ENCODE data around the gene DOCK7. TPM values are rescaled to one million over a fixed set of nuclear protein-coding genes. Genes with fewer than 3 reads are reported as not detected.

DOCK7 gene
- total and polyA plus RNA-seq, 2 of the 13 experiments (the other 11 are each of a cell fraction or from before 2014, with no cell fraction given) = 45.7 to 67.2 TPM

DNA sequence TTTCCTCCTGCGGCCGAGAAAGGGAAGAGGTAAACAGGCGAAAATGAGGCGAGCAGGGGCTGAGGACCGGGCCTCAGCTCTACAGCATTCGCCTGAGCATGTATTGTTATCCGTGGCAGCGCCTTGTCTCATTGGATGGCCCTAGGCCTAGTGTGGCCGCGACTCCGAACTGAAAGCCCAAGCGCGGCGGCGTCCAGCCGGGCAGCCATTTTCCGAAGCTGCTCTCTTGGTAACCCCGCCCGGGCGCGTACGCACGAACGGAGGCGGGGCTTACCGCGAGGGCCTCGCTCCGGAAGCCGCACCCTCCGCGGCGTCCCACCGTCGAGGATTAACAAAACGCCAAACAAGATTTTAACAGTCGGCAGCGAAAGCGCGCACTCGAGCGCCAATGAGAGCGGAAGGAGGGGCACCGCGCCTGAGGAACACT, 252.1 kb downstream of the DOCK7 start (continued):
- TF ChIP-seq, protein P1, sequence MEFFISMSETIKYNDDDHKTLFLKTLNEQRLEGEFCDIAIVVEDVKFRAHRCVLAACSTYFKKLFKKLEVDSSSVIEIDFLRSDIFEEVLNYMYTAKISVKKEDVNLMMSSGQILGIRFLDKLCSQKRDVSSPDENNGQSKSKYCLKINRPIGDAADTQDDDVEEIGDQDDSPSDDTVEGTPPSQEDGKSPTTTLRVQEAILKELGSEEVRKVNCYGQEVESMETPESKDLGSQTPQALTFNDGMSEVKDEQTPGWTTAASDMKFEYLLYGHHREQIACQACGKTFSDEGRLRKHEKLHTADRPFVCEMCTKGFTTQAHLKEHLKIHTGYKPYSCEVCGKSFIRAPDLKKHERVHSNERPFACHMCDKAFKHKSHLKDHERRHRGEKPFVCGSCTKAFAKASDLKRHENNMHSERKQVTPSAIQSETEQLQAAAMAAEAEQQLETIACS (CRISPR knock-in tag; IDR thresholded peaks at IDR 0.05) = no peak
- TF ChIP-seq EP300 (IDR thresholded peaks at IDR 0.05; ENCODE audit: low read depth in 2 of 2, low read length in 2 of 2) (0 out of 4 replicates have a peak, but pooled peaks of 1 of the 2 experiments have one; percentile 11), EP300 (CRISPR knock-in tag; IDR thresholded peaks at IDR 0.05; ENCODE audit: borderline replicate concordance) (no peak), ATAD3A (CRISPR knock-in tag; IDR thresholded peaks at IDR 0.05) (no peak), ZNF33A (CRISPR knock-in tag; IDR thresholded peaks at IDR 0.05; ENCODE audit: borderline replicate concordance) (no peak), SNAI1 (CRISPR knock-in tag; IDR thresholded peaks at IDR 0.05; ENCODE audit: borderline replicate concordance) (no peak; the same call in 1 of the 2 replicates), KAT2B (IDR thresholded peaks at IDR 0.05; ENCODE audit: borderline replicate concordance, low read depth, low read length) (no peak), SMAD3 (CRISPR knock-in tag; IDR thresholded peaks at IDR 0.05) (0 out of 2 replicates have a peak, but pooled peaks have one; percentile 18), SRF (IDR thresholded peaks at IDR 0.05; ENCODE audit: low read depth, low read length) (no peak), SMAD9 (CRISPR knock-in tag; IDR thresholded peaks at IDR 0.05) (no peak), SOX5 (CRISPR knock-in tag; IDR thresholded peaks at IDR 0.05; ENCODE audit: borderline replicate concordance) (no peak; the same call in 1 of the 2 replicates), TBP (CRISPR knock-in tag; IDR thresholded peaks at IDR 0.05) (no peak), REL (CRISPR knock-in tag; conservative IDR thresholded peaks at IDR 0.05) (no peak), POGZ (CRISPR knock-in tag; IDR thresholded peaks at IDR 0.05) (peak; percentile 77; the same call in 1 of the 2 replicates), ONECUT2 (CRISPR knock-in tag; IDR thresholded peaks at IDR 0.05) (no peak), ZNF451 (CRISPR knock-in tag; IDR thresholded peaks at IDR 0.05) (no peak), SRY (CRISPR knock-in tag; IDR thresholded peaks at IDR 0.05) (no peak), AGO2 (optimal IDR thresholded peaks at IDR 0.05; ENCODE audit: low read depth, low read length) (peak; percentile 86)
- TF ChIP-seq, protein P2, sequence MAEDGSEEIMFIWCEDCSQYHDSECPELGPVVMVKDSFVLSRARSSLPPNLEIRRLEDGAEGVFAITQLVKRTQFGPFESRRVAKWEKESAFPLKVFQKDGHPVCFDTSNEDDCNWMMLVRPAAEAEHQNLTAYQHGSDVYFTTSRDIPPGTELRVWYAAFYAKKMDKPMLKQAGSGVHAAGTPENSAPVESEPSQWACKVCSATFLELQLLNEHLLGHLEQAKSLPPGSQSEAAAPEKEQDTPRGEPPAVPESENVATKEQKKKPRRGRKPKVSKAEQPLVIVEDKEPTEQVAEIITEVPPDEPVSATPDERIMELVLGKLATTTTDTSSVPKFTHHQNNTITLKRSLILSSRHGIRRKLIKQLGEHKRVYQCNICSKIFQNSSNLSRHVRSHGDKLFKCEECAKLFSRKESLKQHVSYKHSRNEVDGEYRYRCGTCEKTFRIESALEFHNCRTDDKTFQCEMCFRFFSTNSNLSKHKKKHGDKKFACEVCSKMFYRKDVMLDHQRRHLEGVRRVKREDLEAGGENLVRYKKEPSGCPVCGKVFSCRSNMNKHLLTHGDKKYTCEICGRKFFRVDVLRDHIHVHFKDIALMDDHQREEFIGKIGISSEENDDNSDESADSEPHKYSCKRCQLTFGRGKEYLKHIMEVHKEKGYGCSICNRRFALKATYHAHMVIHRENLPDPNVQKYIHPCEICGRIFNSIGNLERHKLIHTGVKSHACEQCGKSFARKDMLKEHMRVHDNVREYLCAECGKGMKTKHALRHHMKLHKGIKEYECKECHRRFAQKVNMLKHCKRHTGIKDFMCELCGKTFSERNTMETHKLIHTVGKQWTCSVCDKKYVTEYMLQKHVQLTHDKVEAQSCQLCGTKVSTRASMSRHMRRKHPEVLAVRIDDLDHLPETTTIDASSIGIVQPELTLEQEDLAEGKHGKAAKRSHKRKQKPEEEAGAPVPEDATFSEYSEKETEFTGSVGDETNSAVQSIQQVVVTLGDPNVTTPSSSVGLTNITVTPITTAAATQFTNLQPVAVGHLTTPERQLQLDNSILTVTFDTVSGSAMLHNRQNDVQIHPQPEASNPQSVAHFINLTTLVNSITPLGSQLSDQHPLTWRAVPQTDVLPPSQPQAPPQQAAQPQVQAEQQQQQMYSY (CRISPR knock-in tag; IDR thresholded peaks at IDR 0.05) = 0 out of 2 replicates have a peak, but pooled peaks have one; percentile 29
- TF ChIP-seq, protein P3, sequence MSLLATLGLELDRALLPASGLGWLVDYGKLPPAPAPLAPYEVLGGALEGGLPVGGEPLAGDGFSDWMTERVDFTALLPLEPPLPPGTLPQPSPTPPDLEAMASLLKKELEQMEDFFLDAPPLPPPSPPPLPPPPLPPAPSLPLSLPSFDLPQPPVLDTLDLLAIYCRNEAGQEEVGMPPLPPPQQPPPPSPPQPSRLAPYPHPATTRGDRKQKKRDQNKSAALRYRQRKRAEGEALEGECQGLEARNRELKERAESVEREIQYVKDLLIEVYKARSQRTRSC (CRISPR knock-in tag; IDR thresholded peaks at IDR 0.05; ENCODE audit: low read depth) = no peak
- TF ChIP-seq, protein P4, sequence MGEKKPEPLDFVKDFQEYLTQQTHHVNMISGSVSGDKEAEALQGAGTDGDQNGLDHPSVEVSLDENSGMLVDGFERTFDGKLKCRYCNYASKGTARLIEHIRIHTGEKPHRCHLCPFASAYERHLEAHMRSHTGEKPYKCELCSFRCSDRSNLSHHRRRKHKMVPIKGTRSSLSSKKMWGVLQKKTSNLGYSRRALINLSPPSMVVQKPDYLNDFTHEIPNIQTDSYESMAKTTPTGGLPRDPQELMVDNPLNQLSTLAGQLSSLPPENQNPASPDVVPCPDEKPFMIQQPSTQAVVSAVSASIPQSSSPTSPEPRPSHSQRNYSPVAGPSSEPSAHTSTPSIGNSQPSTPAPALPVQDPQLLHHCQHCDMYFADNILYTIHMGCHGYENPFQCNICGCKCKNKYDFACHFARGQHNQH (CRISPR knock-in tag; IDR thresholded peaks at IDR 0.05) = peak; percentile 56
- TF ChIP-seq, protein P5, sequence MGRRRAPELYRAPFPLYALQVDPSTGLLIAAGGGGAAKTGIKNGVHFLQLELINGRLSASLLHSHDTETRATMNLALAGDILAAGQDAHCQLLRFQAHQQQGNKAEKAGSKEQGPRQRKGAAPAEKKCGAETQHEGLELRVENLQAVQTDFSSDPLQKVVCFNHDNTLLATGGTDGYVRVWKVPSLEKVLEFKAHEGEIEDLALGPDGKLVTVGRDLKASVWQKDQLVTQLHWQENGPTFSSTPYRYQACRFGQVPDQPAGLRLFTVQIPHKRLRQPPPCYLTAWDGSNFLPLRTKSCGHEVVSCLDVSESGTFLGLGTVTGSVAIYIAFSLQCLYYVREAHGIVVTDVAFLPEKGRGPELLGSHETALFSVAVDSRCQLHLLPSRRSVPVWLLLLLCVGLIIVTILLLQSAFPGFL (CRISPR knock-in tag; IDR thresholded peaks at IDR 0.05) = no peak

Data from HepG2 (cell line).